ENCODE measurements around the gene KHDC4.
"Not testable (repeated sequence)": the region's sequence is repeated elsewhere in the genome, so short reads cannot be mapped to it uniquely, and the experiment has no call there.

- not testable (repeated sequence) for TF ChIP-seq CTCF (conservative IDR thresholded peaks at IDR 0.05; ENCODE audit: low read depth, low read length); SMC3 (IDR thresholded peaks at IDR 0.05; ENCODE audit: low read depth, low read length); RAD21 (IDR thresholded peaks at IDR 0.05; ENCODE audit: low read length); POLR2A (IDR thresholded peaks at IDR 0.05; ENCODE audit: low read depth, low read length); MAFK (IDR thresholded peaks at IDR 0.05; ENCODE audit: low read depth, low read length)
Measured at GRCh38 chr1:155896476-155896875, 37.7 kb downstream of the KHDC4 start.

All from IMR-90 (cell line).